Stimulated activated CD4-positive, alpha-beta T cell treated with anti-CD3 and anti-CD28 coated beads, TNF-alpha, amount 100 ng/mL, for 1 hour (primary cell): ENCODE results near the gene AMIGO1.

Source experiments
- DNase-seq, 3 donors: peaks; one replicate each; pipeline ENCODE4 v3.0.0-alpha.2; 2020; ENCODE audit warnings: low read depth in 3 of 3, low spot score in 1 of 3

AMIGO1 gene

GRCh38 chr1:109466125-109466451, 43.4 kb downstream of the AMIGO1 start:
- DNase-seq: no peak

DNA sequence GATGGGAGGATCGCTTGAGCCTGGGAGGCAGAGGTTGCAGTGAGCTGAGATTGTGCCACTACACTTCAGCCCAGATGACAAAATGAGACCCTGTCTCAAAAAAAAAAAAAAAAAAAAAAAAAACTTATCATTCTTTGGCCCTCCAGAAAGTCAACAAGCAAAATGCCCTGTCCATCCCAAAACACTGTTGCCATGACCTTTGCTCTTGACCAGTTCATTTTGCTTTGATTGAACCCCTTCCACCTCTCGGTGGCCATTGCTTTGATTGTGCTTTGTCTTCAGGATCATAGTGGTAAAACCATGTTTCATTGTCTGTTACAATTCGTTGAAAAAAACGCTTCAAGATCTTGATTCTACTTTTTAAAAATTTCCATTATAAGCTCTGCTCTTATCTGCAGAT, 51.7 kb downstream of the AMIGO1 start:
- DNase-seq: no peak

- DNase-seq: no peak
These were observed 54.9 kb downstream of the AMIGO1 start for GRCh38 chr1:109454497-109455133.
